ENCODE results near the gene TMEM63A. TPM values are rescaled to one million over a fixed set of nuclear protein-coding genes. Genes with fewer than 3 reads are reported as not detected.

TMEM63A gene
- 7.1 and 11.2 TPM in 2 replicates for total RNA-seq

DNA sequence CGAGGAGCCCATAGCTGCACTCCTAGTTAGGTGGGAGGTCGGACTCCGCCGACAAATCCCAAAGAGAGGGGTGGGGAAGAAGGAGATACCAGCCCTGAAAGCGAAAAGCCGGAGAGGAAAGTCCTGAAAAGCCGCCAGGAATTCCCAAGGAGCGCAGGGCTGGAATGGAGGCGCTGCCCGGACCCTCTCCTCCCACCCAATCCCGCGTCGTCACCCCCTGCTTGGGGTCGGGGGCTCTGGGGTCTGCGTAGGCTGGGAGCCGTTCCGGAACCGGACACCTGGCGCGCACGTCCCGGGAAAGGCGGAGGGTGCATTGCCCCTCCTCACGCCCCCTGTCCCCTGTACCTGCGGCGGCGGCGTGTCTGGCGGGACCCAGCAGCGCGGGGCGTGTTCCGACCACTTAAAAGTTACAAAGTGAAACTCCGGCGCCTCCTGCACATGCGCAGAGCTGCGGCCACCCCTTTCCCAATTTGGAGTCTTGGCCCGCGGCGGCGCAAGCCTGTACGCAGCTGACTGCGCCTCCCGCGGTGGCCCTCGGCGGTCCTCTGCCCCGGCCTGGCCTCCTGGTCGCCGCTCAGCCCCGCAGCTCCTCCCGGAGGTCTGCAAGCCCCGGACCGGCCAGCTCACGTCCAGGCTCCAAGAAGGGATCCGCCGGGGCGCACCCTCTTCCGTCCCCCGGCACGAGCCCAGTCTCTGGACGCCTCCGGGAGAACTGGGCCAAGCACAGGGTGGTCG is at the start of gene TMEM63A:
Gene TMEM63A, minus strand, starts transcription at position 422 of the 735 bp plus-strand sequence. CDS start 4,800 bp downstream, outside the sequence.

DNA sequence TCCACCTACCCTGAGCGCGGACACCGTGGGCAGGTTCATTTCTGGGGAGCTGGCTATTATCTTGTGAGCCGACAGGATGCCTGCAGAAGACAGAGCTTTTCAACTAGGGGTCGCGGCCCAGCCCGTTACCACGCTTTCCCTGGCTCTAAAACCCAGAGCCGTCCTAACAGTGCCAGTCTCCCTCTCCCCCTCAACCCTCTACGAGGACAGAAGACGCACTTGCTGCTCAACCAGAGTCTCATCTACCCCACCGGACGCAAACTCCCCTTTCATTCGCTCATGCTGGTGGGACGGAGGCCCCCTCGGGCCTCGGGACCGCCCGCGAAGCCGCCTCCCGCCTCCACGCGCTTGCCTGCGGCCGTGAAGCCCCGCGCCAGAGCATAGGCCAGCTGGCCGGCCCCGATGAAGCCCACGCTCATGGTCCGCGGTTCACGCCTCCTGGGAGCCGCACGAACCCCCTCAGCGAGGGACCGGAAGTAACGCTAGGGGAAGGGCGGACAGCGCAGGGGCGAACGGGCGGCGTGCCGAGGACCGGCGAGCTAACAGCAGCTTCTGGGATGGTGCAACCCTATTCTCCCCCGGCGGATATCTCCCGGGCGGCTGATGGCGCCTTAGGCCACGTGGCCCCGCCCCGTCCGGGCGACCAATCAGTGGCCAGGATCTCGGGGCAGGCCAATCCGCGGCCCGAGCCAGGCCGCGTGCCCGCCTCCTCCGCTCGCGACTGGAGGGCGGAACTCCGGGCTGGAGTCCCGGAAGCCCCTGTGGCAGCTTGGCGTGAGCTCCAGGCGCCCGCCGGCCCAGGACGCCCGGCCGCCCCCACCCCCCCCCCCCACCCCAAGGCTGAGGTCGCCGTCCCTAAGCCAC is 41.7 kb upstream of the TMEM63A start, which contains the start of gene PYCR2:
Gene PYCR2, minus strand, starts transcription at position 559 of the 864 bp plus-strand sequence. Its CDS starts 140 bp downstream, at position 419.

GRCh38 chr1:225888898-225889601 is 6.9 kb upstream of the TMEM63A start, which contains the start of gene LEFTY1:
Gene LEFTY1, minus strand, starts transcription at chr1:225889146. Its CDS starts 80 bp downstream, at chr1:225889066.

DNA sequence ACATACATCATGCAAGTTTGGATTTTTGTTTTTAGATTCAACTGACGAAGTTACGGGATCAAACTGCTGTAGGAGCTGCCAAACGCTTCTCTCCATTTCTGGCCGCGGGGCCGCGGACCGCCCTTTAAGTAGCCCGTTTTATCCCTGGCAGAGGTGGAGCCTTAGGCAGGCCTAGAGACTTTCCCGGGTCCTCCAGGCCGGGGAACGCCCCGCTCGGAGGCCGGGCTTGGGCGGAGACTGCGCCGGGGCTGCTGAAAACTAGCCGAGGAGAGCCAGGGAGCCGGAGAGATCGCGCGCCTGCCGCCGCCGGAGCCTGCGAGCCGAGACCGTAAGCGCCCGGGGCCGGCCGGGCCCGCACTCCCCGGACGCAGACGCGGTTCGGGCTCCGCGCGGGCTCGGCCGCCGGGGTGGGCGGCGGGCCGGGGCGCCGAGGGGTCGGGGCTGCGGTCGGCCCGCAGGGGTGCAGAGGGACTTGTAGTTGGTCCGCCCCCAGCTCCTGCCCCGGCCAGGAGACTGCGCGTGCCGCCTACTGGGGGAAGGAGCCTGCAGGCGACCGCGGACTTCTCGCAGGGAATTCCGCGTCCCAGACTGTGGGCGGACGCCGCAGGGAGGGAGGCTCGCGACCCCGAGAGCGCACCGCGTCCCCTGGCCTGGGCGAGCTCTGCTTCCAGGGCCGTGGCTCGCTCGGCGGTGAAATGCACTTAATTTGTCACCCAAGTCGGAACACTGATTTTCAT is 72.2 kb downstream of the TMEM63A start, which contains the start of gene EPHX1:
Gene EPHX1, plus strand, starts transcription at position 283 of the 737 bp plus-strand sequence. CDS start 18,606 bp downstream, outside the sequence.

Other genes with a start within 250 kb of the TMEM63A start
- gene ENAH, start 229.3 kb downstream of the TMEM63A start, total RNA-seq = 25.1 and 50.0 TPM in 2 replicates
- gene SRP9, start 104.6 kb downstream of the TMEM63A start, total RNA-seq = 112 and 140 TPM in 2 replicates
- gene EPHX1, start 72.3 kb downstream of the TMEM63A start, total RNA-seq = 59.6 and 72.3 TPM in 2 replicates
- not detected in 2 replicates for gene LEFTY1, start 6.8 kb upstream of the TMEM63A start, total RNA-seq
- 40.0 and 41.1 TPM in 2 replicates for gene PYCR2, start 41.9 kb upstream of the TMEM63A start, total RNA-seq
- gene LEFTY2, start 58.8 kb upstream of the TMEM63A start, total RNA-seq = not detected in 2 replicates
- 7.1 and 10.3 TPM in 2 replicates for gene SDE2, start 117.0 kb upstream of the TMEM63A start, total RNA-seq
- 256 and 264 TPM in 2 replicates for gene H3-3A, start 180.3 kb upstream of the TMEM63A start, total RNA-seq